HG02970 (cell line): ENCODE data around the gene SLF2.

Experiments
- ATAC-seq: cut with Tn5 transposase; IDR thresholded peaks from one replicate; pipeline ENCODE4 v1.9.1; 2021; ENCODE audit warnings: mild to moderate bottlenecking, moderate library complexity, moderate number of reproducible peaks; ENCODE audit not compliant: unreplicated experiment, low FRiP score

The SLF2 gene

GRCh38 chr10:100896876-100897461 is 15.8 kb upstream of the SLF2 start:
- no peak for ATAC-seq

DNA sequence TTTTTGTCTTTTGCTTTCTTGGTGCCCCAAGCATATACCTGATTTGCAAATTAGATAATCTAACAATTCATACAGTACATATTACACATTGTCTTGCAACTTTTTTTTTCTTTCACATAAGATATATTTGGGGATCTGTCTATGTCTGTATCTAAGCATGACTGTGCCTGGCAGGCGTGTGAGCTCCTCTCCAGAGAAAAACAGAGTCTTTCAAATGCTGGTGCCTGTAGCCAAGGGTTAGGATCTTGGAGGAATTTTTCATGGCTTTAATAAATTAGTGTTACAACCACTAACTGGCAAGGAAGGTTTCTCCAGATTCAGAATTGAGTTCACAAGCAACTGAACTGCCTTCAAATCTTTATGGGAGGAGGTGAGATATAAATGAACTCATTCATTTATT is 14.8 kb upstream of the SLF2 start:
- ATAC-seq: no peak

- no peak for ATAC-seq
These were observed 13.6 kb upstream of the SLF2 start for GRCh38 chr10:100899171-100899570.

GRCh38 chr10:100901051-100901450 is 11.7 kb upstream of the SLF2 start:
- ATAC-seq: no peak

GRCh38 chr10:100902622-100903021 is 10.1 kb upstream of the SLF2 start:
- ATAC-seq: no peak

DNA sequence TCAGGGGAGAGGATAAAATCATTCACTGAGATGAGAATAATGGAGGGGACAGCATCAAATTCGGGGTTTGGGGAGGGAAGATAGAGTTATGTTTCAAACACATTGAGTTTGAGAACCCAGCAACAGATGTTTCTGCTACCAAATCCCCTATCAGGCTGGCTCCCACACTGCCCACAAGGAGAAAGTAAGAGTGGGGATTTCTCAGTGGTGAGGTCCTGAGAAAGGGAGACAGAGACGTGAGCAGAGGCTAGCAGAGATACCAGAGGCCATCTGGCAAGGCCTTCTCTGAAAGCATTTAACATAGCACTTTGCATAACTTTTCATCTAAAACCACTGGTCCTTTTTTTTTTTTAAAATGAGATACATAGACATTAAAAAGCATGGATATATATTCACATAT is 7.8 kb upstream of the SLF2 start:
- ATAC-seq: no peak

- ATAC-seq: no peak
These were observed 5.6 kb upstream of the SLF2 start for GRCh38 chr10:100907175-100907574.

GRCh38 chr10:100907773-100908363 is 4.9 kb upstream of the SLF2 start:
- ATAC-seq: no peak

DNA sequence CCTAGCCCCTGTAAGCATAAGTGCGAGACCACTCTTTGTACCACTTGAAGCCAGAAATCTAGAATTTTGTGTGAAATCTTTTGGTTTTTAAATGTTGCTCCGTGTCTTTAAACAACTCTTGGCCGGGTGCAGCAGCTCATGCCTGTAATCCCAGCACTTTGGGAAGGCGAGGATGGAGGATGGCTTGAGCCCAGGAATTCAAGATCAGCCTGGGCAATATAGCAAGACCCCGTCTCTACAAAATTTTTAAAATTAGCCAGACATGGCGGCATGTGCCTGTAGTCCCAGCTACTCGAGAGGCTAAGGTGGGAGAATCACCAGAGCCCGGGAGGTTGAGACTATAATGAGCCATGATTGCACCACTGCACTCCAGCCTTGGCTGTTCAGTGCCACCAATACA is 4.4 kb upstream of the SLF2 start:
- ATAC-seq: no peak

GRCh38 chr10:100909501-100910263 is 3.1 kb upstream of the SLF2 start:
- ATAC-seq: no peak

GRCh38 chr10:100911472-100911871 is 1.3 kb upstream of the SLF2 start:
- ATAC-seq: no peak

DNA sequence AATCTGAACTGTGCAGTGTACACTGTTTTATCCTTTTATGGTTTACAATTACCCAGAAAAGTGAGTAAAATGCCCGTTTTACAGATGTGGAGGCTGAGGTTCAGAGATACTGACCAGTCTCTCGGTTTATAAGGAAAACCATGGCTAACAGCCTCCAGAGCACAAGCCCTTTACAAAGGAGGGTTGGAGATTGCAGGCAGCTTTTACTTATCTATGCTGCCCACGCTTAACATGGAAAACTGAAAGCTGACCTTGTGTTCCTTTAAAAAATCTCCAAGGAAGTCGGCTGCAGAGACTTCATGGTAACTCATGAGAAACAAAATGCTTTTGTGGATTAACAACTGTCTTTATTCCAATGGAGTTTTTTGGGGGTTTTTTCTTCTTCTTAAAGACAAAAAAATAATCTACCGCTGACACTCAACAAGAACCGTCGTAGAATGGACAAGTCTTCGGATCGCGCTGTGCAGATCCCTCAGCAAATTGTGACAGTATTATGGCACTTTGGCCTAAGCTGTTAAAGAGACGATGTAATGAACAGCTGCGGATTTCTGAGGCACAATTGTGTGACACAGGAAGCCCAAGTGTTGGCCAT is 654 bp upstream of the SLF2 start:
- no peak for ATAC-seq

- ATAC-seq: no peak
These were observed 705 bp downstream of the SLF2 start for GRCh38 chr10:100913470-100913865.

DNA sequence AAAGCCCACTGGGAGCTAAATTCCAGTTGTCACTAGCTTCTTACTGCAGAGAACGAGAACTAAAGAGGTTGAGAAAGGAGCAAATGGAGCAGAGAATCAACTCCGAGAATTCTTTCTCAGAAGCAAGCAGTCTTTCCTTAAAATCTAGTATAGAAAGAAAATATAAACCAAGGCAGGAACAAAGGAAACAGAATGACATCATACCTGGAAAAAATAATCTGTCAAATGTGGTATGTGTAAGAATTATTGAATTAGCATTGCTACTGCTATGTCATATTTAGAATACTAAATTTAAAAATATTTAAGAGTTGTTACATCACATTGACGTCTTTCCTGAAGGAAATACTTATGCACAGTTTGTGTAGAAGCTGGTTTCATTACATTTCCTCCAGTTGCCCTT is 4.3 kb downstream of the SLF2 start:
- ATAC-seq: no peak

GRCh38 chr10:100923580-100923979 is 10.8 kb downstream of the SLF2 start:
- no peak for ATAC-seq

DNA sequence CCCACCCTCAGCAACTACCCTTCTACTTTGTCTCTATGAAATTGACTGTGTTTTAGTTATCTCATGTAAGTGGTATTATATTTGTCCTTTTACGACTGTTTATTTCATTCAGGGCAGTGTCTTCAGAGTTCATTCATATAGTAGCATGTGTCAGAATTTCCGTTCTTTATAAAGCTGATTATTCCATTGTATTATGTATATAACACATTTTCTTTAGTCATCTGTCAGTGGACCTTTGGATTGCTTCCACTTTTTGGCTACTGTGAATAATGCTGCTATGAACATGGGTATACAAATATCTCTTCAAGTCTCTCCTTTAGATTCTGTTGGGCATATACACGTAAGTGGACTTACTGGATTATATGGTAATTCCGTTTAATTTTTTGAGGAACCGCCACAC is 14.5 kb downstream of the SLF2 start:
- no peak for ATAC-seq

- no peak for ATAC-seq
These were observed 15.3 kb downstream of the SLF2 start for GRCh38 chr10:100928039-100928438.

DNA sequence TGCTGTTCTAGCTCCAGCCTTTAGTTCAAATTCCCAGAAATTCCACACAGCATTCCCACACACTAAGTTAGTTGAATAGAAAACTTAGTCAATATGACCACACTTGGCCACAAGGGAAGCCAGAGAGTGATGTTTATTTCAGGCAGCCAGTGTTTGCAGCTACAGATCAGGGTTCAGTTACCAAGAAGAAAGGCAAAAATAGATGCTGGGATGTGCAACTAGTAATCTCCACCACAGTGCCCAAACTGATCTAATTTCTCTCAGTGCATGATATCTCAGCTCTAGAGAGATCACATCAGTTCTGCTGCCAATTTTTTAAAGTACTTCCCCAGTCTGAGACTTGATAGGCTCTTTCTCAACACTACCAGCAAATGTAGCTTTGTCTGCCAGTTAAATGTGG is 17.6 kb downstream of the SLF2 start:
- no peak for ATAC-seq

GRCh38 chr10:100934084-100934659 is 21.4 kb downstream of the SLF2 start:
- ATAC-seq: no peak

DNA sequence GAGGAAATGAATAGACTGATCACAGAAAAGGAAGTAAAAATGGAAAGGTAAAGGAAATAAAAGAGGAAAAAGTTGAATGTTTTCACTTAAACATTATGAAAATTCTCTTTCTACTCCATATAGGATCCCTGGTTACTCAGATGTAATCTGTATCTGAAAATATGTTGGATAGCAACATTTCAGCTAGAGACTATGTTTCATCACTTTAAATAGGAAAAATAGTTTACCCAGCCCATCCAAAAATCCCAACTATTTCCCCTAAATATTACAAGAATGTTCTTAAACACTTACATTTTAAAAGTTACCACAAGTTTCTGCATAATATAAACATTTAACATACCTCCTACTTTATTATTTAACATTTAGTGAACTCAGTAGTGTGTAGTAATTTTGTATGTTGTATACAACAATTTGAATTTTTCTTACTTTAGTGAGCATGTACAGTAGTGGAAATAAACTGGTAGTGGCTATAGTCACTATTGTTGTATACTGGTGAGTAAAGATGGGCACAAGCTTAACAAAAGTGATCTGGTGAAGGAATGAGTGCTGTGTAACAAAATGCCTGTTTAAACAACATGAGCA is 27.1 kb downstream of the SLF2 start:
- no peak for ATAC-seq

GRCh38 chr10:100942229-100942628 is 29.5 kb downstream of the SLF2 start:
- ATAC-seq: no peak
